Measurements from ENCODE around the gene PEX10.

GRCh38 chr1:2368053-2368744 is 44.2 kb downstream of the PEX10 start:
- TF ChIP-seq POLR2A (IDR thresholded peaks at IDR 0.05; ENCODE audit: control extremely low read depth in 1 of 2, low read depth in 2 of 2, low read length in 2 of 2) = no peak
- no peak for TF ChIP-seq TEAD4 (IDR thresholded peaks at IDR 0.05; ENCODE audit: low read depth, low read length)
- TF ChIP-seq CTCF (IDR thresholded peaks at IDR 0.05; ENCODE audit: control extremely low read depth in 1 of 3, insufficient read depth in 1 of 3, low read depth in 1 of 3, low read length in 3 of 3) = no peak
- TF ChIP-seq YY1 (IDR thresholded peaks at IDR 0.05; ENCODE audit: low read depth, low read length) = no peak
- no peak for TF ChIP-seq CHD2 (IDR thresholded peaks at IDR 0.05; ENCODE audit: low read length)
- TF ChIP-seq ATF2 (IDR thresholded peaks at IDR 0.05; ENCODE audit: low read length) = no peak
- TF ChIP-seq SAP30 (IDR thresholded peaks at IDR 0.05; ENCODE audit: insufficient read depth, insufficient replicate concordance, low read length) = no peak
- TF ChIP-seq RAD21 (IDR thresholded peaks at IDR 0.05 in 1 of 2, conservative IDR thresholded peaks at IDR 0.05 in 1 of 2; ENCODE audit: low read depth in 2 of 2, low read length in 2 of 2) = no peak
- no peak for TF ChIP-seq EZH2 (IDR thresholded peaks at IDR 0.05; ENCODE audit: low read depth, low read length, severe bottlenecking)
- TF ChIP-seq SP1 (IDR thresholded peaks at IDR 0.05; ENCODE audit: low read depth, low read length) = no peak
- no peak for TF ChIP-seq POLR2AphosphoS5 (IDR thresholded peaks at IDR 0.05; ENCODE audit: low read depth, low read length)
- no peak for TF ChIP-seq TAF1 (IDR thresholded peaks at IDR 0.05; ENCODE audit: low read depth, low read length)
- no peak for TF ChIP-seq CEBPB (IDR thresholded peaks at IDR 0.05; ENCODE audit: low read depth, low read length)

Measured in H1 (cell line).